Ishikawa (cell line): ENCODE data around the gene ZFP69.

Source experiments
- CEBPB ChIP-seq: IDR thresholded peaks from 2 replicates; pipeline ENCODE4 v1.6.1; 2012
- EGR1 ChIP-seq: IDR thresholded peaks from 2 replicates; pipeline ENCODE4 v1.6.1; 2012
- EP300 ChIP-seq: IDR thresholded peaks from 2 replicates; pipeline ENCODE4 v1.6.1; 2012; ENCODE audit warnings: borderline replicate concordance
- FOXM1 ChIP-seq: IDR thresholded peaks from 2 replicates; pipeline ENCODE4 v1.6.1; 2012; ENCODE audit warnings: low read depth, borderline replicate concordance
- NFIC ChIP-seq: IDR thresholded peaks from 2 replicates; pipeline ENCODE4 v1.6.1; 2012
- RAD21 ChIP-seq: IDR thresholded peaks from 2 replicates; pipeline ENCODE4 v1.6.1; 2012; ENCODE audit warnings: low read depth
- REST ChIP-seq: IDR thresholded peaks from 2 replicates; pipeline ENCODE4 v1.6.1; 2012; ENCODE audit warnings: low read depth, mild to moderate bottlenecking
- TAF1 ChIP-seq: IDR thresholded peaks from 2 replicates; pipeline ENCODE4 v1.6.1; 2012; ENCODE audit warnings: low read depth, mild to moderate bottlenecking
- TCF12 ChIP-seq: IDR thresholded peaks from 2 replicates; pipeline ENCODE4 v1.6.1; 2012; ENCODE audit warnings: low read depth
- USF1 ChIP-seq: IDR thresholded peaks from 2 replicates; pipeline ENCODE4 v1.6.1; 2012
- ZBTB7A ChIP-seq: IDR thresholded peaks from 2 replicates; pipeline ENCODE4 v1.6.1; 2012; ENCODE audit warnings: low read depth
- TF ChIP-seq, protein P1 (sequence below): IDR thresholded peaks from 2 replicates; pipeline ENCODE4 v1.6.1; 2012

- TF ChIP-seq EP300, result no peak
- TF ChIP-seq CEBPB, result no peak
- no peak for TF ChIP-seq USF1
- TF ChIP-seq, protein P1, sequence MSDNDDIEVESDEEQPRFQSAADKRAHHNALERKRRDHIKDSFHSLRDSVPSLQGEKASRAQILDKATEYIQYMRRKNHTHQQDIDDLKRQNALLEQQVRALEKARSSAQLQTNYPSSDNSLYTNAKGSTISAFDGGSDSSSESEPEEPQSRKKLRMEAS, result no peak
- TF ChIP-seq FOXM1, result no peak
- TF ChIP-seq REST, result no peak
- no peak for TF ChIP-seq TCF12
- TF ChIP-seq NFIC, result no peak
- no peak for TF ChIP-seq EGR1
- TF ChIP-seq RAD21, result no peak
- no peak for TF ChIP-seq ZBTB7A
- TF ChIP-seq TAF1, result no peak
Observed at GRCh38 chr1:40539338-40539737, 62.2 kb downstream of the ZFP69 start.
